ENCODE data around the gene AUTS2. TPM values are rescaled to one million over a fixed set of nuclear protein-coding genes. Genes with fewer than 3 reads are reported as not detected.

Gene AUTS2
- total RNA-seq, 1 experiment from 2014 or later = 256 TPM

GRCh38 chr7:70761711-70762328 lies 1163.5 kb downstream of the AUTS2 start:
- H3K9ac ChIP-seq (ENCODE audit: extremely low read depth, insufficient read length, low read length) = no peak overlapping the region
- no peak overlapping the region for H2BK120ac ChIP-seq (ENCODE audit: low read depth, low read length, poor library complexity, severe bottlenecking)
- no peak overlapping the region for H4K91ac ChIP-seq (ENCODE audit: insufficient read length, low read depth, low read length)
- H3K4ac ChIP-seq (ENCODE audit: low read depth, low read length) = no peak overlapping the region
- no peak overlapping the region for H3K27ac ChIP-seq (ENCODE audit: insufficient read length, low read depth, low read length)
- no peak overlapping the region for H2BK12ac ChIP-seq (ENCODE audit: insufficient read length, low read depth, low read length)
- no peak overlapping the region for H4K8ac ChIP-seq (replicated peaks; ENCODE audit: insufficient read length, low read depth, low read length)
- peaks cover 22 to 67% (median 66%) of the 10 kb centered on the region in 3 experiments; a peak in 6 of 7 replicates for H3K36me3 Mint-ChIP-seq (ENCODE audit: insufficient read depth in 1 of 3, low read depth in 3 of 3)
- H3K9me3 Mint-ChIP-seq = no peaks in the 10 kb centered on the region
- no peaks in the 10 kb centered on the region for H3K9me3 ChIP-seq (ENCODE audit: control insufficient read depth, low read depth, low read length)
- no peak overlapping the region for H2AK5ac ChIP-seq (ENCODE audit: insufficient read length, low read length)
- peaks cover 1% of the 10 kb centered on the region; the same call in 1 of the 2 replicates for H3K4me1 ChIP-seq (ENCODE audit: insufficient read depth, low read length)
- no peak overlapping the region for H3K23ac ChIP-seq (ENCODE audit: insufficient read length, low read depth, low read length)
- no peaks in the 10 kb centered on the region for H3K23me2 ChIP-seq (ENCODE audit: insufficient read length, low read depth, low read length, poor library complexity, severe bottlenecking)
- H3T11ph ChIP-seq (ENCODE audit: low read length) = no peak overlapping the region
- no peak overlapping the region for H2BK20ac ChIP-seq (ENCODE audit: low read depth, low read length, poor library complexity, severe bottlenecking)
- H3K14ac ChIP-seq (ENCODE audit: insufficient read depth, low read length) = no peak overlapping the region
- H4K20me1 ChIP-seq (ENCODE audit: control insufficient read depth, insufficient read depth, insufficient read length) = no peaks in the 10 kb centered on the region
- H3K79me2 ChIP-seq (ENCODE audit: insufficient read depth, low read length) = peaks cover 14% of the 10 kb centered on the region; the same call in 1 of the 2 replicates
- peak overlapping the region in 1 of 3 experiments; percentile 86; a peak in 2 of 7 replicates for H3K27ac Mint-ChIP-seq
- H3K27me3 Mint-ChIP-seq (ENCODE audit: low read depth) = peaks cover 1% of the 10 kb centered on the region
- peaks cover 10% of the 10 kb centered on the region for H3K79me1 ChIP-seq (ENCODE audit: insufficient read depth, low read depth, low read length, poor library complexity, severe bottlenecking)
- H2AFZ ChIP-seq (ENCODE audit: low read length) = no peak overlapping the region
- DNase-seq = no peak
- H2BK15ac ChIP-seq (ENCODE audit: low read depth, low read length) = no peak overlapping the region
- H3K4me2 ChIP-seq (ENCODE audit: insufficient read depth, insufficient read length, low read length) = no peak overlapping the region
- H3K18ac ChIP-seq (ENCODE audit: insufficient read length, low read depth, low read length) = no peak overlapping the region
- H3K4me3 Mint-ChIP-seq = no peak overlapping the region
- no peak overlapping the region for H2BK5ac ChIP-seq (ENCODE audit: insufficient read length, low read length)
- no peaks in the 10 kb centered on the region for H3K27me3 ChIP-seq (ENCODE audit: insufficient read depth, low read length)
- peaks cover 64 to 72% of the 10 kb centered on the region in 2 experiments for H3K4me1 Mint-ChIP-seq
- H3K56ac ChIP-seq (ENCODE audit: insufficient read length, low read depth, low read length) = no peak overlapping the region
- no peak overlapping the region for H4K5ac ChIP-seq (ENCODE audit: insufficient read length, low read depth, low read length)
- TF ChIP-seq CTCF (conservative IDR thresholded peaks at IDR 0.05) = no peak
- no CpG with 5 or more reads among the region's 4 CpGs for WGBS (ENCODE audit: extremely low coverage, insufficient read length, low lambda C conversion rate)

All from H9 (cell line).